IPS-18a (cell line): ENCODE measurements around the gene FGFBP1.

Experiments
- H3K27ac ChIP-seq: one replicate; pipeline ENCODE4 v1.5.1; 2013; ENCODE audit warnings: low read length
- H3K27me3 ChIP-seq: one replicate; pipeline ENCODE4 v1.6.1; 2013; ENCODE audit warnings: mild to moderate bottlenecking, low read length; ENCODE audit not compliant: control insufficient read depth, insufficient read depth
- H3K36me3 ChIP-seq: one replicate; pipeline ENCODE4 v1.6.1; 2013; ENCODE audit warnings: low read depth, low read length; ENCODE audit not compliant: control insufficient read depth
- H3K4me1 ChIP-seq: one replicate; pipeline ENCODE4 v1.6.1; 2013; ENCODE audit warnings: low read depth, low read length; ENCODE audit not compliant: control insufficient read depth
- H3K4me3 ChIP-seq: one replicate; pipeline ENCODE4 v1.5.1; 2013; ENCODE audit warnings: low read length
- H3K9ac ChIP-seq: one replicate; pipeline ENCODE4 v1.6.1; 2013; ENCODE audit warnings: mild to moderate bottlenecking, low read length, moderate library complexity
- H3K9me3 ChIP-seq: one replicate; pipeline ENCODE4 v1.6.1; 2013; ENCODE audit warnings: low read depth, low read length; ENCODE audit not compliant: control insufficient read depth

Gene FGFBP1

DNA sequence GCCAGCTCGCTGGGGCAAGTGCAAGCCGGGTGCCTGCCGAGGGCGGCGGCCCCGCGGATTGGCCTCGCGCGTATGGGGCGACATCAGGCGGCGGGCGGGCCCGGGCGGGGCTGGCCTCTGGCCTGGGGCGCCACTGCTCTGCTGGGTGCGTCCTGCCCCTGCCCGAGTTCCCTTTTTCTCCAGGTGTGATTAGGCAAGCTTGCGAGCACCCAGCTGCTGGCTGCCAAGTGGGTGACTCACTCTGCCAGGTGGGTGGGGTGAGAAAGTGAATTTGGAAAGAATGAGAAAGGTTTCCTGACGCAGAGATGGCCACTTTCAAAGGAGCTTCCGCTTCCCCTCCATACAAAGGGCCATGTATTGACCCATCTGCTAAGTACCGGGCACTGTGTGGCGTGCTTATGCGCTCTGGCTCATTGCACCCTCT lies 32.5 kb downstream of the FGFBP1 start:
- Histone ChIP-seq H3K4me1 (no peaks in the 10 kb centered on the region), H3K9ac (no peak overlapping the region), H3K27ac (peak overlapping the region; percentile 29), H3K9me3 (no peaks in the 10 kb centered on the region), H3K27me3 (no peaks in the 10 kb centered on the region), H3K36me3 (no peaks in the 10 kb centered on the region), H3K4me3 (no peak overlapping the region)

DNA sequence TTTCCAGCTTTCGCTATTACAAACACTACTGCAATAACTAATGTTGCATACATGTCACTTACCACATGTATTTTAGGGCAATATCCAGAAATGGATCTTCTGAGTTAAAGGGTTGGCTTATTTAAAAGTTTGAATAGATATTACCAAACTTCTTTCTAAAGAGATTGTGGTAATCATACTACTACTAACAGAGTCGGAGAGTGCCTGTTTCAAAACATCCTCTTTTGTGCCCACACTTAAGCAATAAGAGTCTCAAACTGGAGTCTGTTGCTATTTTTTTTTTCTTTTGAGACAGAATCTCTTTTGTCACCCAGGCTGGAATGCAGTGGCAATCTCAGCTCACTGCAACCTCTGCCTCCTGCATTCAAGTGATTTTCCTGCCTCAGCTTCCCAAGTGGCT lies 35.8 kb downstream of the FGFBP1 start:
- H3K27me3 ChIP-seq = no peaks in the 10 kb centered on the region
- H3K27ac ChIP-seq = no peak overlapping the region
- no peak overlapping the region for H3K9ac ChIP-seq
- H3K4me1 ChIP-seq = no peaks in the 10 kb centered on the region
- H3K9me3 ChIP-seq = no peaks in the 10 kb centered on the region
- no peaks in the 10 kb centered on the region for H3K36me3 ChIP-seq
- H3K4me3 ChIP-seq = no peak overlapping the region

DNA sequence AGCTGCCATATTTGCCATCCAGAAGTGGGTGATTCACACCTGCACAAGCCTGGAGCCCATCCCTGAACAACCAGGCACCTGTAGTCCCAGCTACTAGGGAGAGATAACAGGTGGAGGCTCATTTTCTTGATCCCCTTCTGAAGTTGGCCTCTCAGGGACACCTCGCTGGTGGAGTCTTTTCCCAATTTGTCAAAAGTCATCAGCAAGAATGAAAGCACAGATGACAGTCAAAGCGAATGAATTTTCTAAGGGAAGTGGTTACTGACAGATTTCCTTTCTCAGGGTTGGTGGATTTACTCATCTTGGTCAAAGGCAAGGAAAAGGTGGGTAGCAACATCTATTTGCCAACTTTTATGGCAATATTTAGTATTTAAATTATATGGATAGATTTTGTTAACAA lies 36.5 kb downstream of the FGFBP1 start:
- Histone ChIP-seq H3K27ac (no peak overlapping the region), H3K27me3 (no peaks in the 10 kb centered on the region), H3K36me3 (no peaks in the 10 kb centered on the region), H3K9me3 (no peaks in the 10 kb centered on the region), H3K9ac (no peak overlapping the region), H3K4me3 (no peak overlapping the region), H3K4me1 (no peaks in the 10 kb centered on the region)

DNA sequence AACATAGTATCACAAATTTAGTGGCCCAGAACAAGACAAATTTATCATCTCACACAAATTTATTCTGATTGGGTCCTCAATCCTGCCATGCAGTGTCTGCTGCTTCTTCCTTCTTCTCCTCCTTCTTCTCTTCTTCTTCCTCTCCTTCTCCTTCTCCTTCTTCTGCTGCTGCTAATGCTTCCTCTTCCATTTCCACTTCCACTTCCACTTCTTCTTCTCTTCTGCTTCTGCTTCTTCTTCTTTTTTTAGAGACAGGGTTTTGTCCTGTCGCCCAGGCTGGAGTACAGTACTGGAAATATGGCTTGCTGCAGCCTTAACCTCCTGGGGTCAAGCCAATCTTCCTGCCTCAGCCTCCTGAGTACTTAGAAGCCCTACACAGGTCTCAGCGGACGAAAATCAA lies 37.5 kb downstream of the FGFBP1 start:
- no peaks in the 10 kb centered on the region for H3K36me3 ChIP-seq
- no peaks in the 10 kb centered on the region for H3K4me1 ChIP-seq
- no peaks in the 10 kb centered on the region for H3K27me3 ChIP-seq
- no peak overlapping the region for H3K9ac ChIP-seq
- no peaks in the 10 kb centered on the region for H3K9me3 ChIP-seq
- H3K4me3 ChIP-seq = no peak overlapping the region
- H3K27ac ChIP-seq = no peak overlapping the region

DNA sequence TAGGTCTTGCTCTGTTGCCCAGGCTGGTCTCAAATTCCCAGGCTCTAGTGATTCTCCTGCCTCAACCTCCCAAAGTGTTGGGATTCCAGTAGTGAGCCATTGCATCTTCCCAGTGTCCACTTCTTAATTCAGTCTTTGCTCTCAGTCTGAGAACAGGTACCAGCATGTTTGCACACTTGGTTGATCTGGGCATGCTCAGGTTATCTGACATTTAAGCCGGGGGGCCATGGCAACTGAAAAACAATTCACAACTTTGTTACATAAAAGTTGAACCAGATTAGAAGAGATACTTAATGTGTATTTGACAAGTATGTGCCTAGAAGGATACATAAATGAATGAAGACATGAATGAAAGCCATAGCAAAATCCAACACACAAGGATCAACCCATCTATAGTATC lies 39.0 kb downstream of the FGFBP1 start:
- Histone ChIP-seq H3K9ac (no peak overlapping the region), H3K36me3 (no peaks in the 10 kb centered on the region), H3K4me1 (no peaks in the 10 kb centered on the region), H3K27me3 (no peaks in the 10 kb centered on the region), H3K4me3 (no peak overlapping the region), H3K27ac (no peak overlapping the region), H3K9me3 (no peaks in the 10 kb centered on the region)

DNA sequence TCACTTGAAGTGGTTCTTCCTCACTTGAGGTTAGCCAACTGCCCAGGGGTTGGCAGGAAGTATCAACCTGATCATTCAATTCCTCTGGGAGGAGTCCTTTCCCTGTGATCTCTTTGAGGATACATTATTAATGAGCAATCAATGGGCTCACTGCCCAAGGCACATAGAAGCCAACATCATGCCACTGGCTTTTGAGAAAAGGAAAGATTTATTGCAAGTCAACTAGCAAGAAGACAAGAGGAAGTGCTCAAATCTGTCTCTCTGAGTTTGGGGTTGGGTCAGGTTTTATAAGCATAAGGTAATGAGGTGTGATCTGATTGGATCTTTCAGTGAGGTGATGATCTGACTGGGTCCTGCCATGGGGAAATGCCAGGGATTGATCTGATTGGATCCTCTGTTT lies 39.6 kb downstream of the FGFBP1 start:
- Histone ChIP-seq H3K4me3 (no peak overlapping the region), H3K36me3 (no peaks in the 10 kb centered on the region), H3K27me3 (no peaks in the 10 kb centered on the region), H3K9ac (no peak overlapping the region), H3K4me1 (no peaks in the 10 kb centered on the region), H3K9me3 (no peaks in the 10 kb centered on the region), H3K27ac (no peak overlapping the region)

DNA sequence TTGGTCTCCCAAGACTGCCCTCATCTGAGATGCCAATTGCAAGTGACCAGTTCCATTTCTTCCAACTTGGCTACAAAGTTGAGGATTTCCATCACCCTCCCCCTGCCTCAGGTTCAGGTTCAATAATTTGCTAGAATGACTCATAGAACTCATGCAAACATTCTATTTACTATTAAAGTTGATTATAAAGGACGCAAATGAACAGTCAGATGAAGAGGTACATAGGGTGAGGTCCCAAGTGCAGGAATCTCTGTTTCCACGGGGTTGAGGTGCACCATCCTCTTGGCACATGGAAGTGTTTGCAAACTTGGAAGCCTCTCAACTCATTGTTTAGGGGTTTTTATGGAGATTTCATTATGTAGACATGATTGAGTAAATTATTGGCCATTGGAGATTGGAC lies 41.0 kb downstream of the FGFBP1 start:
- Histone ChIP-seq H3K4me3 (no peak overlapping the region), H3K4me1 (no peaks in the 10 kb centered on the region), H3K9ac (no peak overlapping the region), H3K9me3 (no peaks in the 10 kb centered on the region), H3K27me3 (no peaks in the 10 kb centered on the region), H3K27ac (no peak overlapping the region), H3K36me3 (no peaks in the 10 kb centered on the region)

DNA sequence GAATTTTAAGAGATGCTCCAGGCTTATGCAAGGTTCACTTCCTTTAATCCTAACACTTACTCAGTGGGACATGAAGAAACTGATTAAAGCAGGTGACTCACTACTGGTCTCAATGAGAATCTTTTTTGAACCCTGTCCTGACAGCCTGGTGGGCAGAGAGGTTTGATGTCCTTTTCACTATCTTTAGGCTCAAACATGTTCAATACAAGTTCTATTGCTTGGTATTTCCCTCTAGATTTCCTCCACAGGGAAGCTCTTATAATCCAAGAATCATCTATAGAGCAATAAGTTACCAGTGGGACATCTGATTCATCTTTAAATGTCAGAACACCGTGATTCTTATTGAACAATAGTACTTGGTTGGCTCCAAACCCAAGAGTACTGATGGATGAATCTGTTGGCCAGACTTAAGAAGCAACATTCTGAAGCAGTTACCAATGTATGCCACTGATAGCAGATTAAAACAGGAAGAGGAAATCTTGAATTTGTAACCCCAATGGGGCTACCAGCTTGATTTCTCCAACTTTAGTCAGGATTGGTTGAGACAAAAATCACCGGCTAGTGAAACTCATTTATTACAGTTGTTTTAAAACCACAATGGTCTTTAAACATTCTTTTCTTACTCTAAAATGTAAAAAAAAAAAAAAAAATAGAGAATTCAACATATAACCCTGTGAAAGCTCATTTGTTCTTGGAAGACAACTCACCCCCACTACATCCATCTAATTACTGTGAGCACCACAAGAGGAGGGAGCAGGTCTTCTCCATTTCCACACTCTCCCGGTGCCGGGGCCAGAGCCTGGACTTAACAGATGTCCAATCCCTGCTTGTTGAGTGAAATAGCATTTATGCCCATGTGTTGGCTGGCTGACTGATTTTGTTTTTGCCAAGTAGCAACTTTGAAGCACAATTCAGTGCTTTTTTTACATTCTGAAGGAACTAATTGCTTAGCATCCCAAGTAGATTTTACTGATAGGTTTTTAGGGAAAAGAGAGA lies 43.3 kb downstream of the FGFBP1 start:
- Histone ChIP-seq H3K27me3 (no peaks in the 10 kb centered on the region), H3K9ac (no peak overlapping the region), H3K4me3 (no peak overlapping the region), H3K9me3 (no peaks in the 10 kb centered on the region), H3K4me1 (no peaks in the 10 kb centered on the region), H3K36me3 (no peaks in the 10 kb centered on the region), H3K27ac (no peak overlapping the region)

DNA sequence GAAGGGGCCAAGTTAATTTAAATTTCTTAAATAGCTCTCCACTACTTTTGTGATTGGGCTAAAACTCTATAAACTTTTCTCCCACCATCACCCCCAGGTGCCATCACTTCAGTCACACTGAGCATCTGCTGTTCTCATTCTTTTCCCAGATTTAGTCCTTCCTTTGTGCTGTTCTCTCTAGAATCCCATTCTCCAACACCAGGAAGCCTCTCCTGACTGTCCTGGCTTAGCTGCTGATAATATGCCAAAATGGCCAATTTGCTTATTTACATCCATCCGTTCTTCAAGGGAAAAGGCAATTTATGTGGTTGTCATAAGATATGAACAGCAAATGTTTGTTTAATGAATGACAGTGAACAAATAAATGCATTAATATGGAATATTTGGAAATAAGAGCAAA lies 44.1 kb downstream of the FGFBP1 start:
- Histone ChIP-seq H3K4me1 (peaks cover 4% of the 10 kb centered on the region), H3K9ac (no peak overlapping the region)

DNA sequence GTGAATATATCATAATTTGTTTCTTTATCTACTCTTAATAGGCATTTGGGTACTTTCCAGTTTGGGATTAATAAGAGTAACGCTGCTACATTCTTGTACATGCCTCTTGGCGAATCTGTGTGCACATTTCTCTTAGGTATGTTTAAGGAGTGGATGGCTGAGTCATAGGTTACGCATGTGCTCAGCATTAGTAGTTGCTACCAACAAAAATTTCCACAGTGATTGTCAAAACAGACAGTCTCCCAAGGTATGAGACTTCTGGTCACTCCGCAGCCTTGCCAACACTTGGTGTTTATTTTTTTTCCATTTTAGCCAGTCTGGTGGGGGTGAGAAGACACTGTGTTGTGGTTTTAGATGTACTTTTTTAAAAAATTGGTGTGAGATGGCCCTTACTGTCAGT lies 44.6 kb downstream of the FGFBP1 start:
- Histone ChIP-seq H3K27ac (no peak overlapping the region), H3K36me3 (no peaks in the 10 kb centered on the region), H3K9me3 (no peaks in the 10 kb centered on the region), H3K27me3 (no peaks in the 10 kb centered on the region), H3K9ac (no peak overlapping the region), H3K4me3 (no peak overlapping the region), H3K4me1 (peaks cover 4% of the 10 kb centered on the region)

More for the DNA sequence above, 44.1 kb downstream of the FGFBP1 start:
- Histone ChIP-seq H3K9me3 (no peaks in the 10 kb centered on the region), H3K27ac (no peak overlapping the region), H3K36me3 (no peaks in the 10 kb centered on the region), H3K4me3 (no peak overlapping the region), H3K27me3 (no peaks in the 10 kb centered on the region)

DNA sequence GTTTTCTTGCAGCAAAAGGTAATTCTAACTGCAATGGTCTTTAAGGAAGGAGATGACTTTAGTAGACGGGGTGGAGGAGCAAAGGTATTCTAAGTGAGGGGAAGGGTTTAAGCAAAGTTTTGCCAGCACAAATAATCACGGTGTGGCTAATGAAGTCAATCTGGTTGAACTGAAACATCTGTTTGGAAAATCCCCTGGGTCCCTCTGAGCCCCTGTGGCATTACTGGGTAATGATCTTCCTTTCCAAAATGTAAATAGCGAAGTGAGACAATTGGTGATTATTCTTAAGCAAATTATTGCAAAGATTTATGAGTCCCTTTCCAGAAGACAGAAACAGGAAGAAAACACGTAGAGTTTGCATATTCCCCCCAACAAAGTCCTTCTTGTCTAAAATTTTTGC lies 47.2 kb downstream of the FGFBP1 start:
- no peaks in the 10 kb centered on the region for H3K27me3 ChIP-seq

DNA sequence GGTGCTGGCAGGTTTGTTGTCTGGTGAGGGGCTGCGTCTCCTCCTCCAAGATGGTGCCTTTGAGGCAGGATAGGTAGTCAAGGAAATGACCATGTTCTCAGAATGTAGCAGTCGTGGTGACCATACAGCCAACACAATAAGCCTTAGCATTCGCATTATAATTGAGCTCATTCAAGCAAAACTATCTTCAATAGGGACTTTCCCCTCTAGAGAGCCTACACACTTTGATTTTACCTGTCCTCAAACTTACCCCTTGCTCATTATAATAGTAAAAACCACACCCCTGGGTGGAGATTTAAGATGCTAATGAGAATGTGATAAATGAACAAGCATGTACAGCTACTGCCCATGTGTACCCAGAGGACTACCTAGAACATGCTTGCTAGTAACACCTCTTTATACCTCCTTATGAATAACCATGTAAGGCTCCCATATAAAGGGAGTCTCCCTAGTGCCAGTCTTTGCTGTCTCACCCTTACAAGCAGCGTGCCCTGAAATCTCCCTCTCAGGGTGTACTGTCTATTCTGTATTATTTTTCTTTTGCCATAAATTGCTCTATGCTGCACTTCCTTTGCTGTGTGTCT lies 48.2 kb downstream of the FGFBP1 start:
- no peak overlapping the region for H3K27ac ChIP-seq
- no peaks in the 10 kb centered on the region for H3K36me3 ChIP-seq
- peaks cover 4% of the 10 kb centered on the region for H3K4me1 ChIP-seq
- H3K27me3 ChIP-seq = no peaks in the 10 kb centered on the region
- no peak overlapping the region for H3K9ac ChIP-seq
- H3K4me3 ChIP-seq = no peak overlapping the region
- H3K9me3 ChIP-seq = no peaks in the 10 kb centered on the region

More for the DNA sequence above, 47.2 kb downstream of the FGFBP1 start:
- Histone ChIP-seq H3K4me3 (no peak overlapping the region), H3K9ac (no peak overlapping the region), H3K4me1 (peaks cover 4% of the 10 kb centered on the region), H3K27ac (no peak overlapping the region), H3K9me3 (no peaks in the 10 kb centered on the region), H3K36me3 (no peaks in the 10 kb centered on the region)
